ENCODE data around the gene TSHZ2. TPM values are rescaled to one million over a fixed set of nuclear protein-coding genes. Genes with fewer than 3 reads are reported as not detected.

TSHZ2 gene
- total and polyA plus RNA-seq, 2 donors (not counting 3 experiments of a cell fraction or from before 2014, with no cell fraction given), result not detected

DNA sequence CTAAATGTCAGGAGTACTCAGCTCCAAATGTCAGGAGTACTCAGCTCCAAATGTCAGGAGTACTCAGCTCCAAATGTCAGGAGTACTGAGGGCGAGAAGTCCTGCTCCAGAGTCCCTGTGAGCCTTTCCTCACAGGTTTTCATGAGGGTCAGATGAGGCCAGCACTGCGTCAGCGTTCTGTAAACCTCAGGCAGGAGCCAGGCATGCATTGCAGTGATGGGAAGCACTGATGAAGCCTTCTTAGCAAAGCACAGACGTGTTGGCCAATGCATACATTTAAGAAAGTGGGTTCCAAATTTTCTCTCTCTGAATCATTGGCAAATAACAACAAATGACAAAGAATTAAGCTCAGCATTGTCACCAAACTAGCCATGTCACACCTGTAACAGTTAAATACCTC lies 366.6 kb downstream of the TSHZ2 start:
- BruUV-seq (replicated peaks), result no TSS peak
- POLR2A ChIA-PET, result no interaction called here
- TF ChIP-seq GATA2 (IDR thresholded peaks at IDR 0.05; ENCODE audit: insufficient read depth, insufficient read length, low read depth, low read length) (no peak), POLR2A (IDR thresholded peaks at IDR 0.05; ENCODE audit: low read depth, low read length) (no peak), EZH2 (IDR thresholded peaks at IDR 0.05; ENCODE audit: borderline replicate concordance, low read depth, low read length, severe bottlenecking) (no peak), CTCF (IDR thresholded peaks at IDR 0.05; ENCODE audit: extremely low read depth in 1 of 2, insufficient read depth in 1 of 2, low read depth in 1 of 2, low read length in 2 of 2) (no peak), MAX (IDR thresholded peaks at IDR 0.05; ENCODE audit: insufficient read depth, insufficient read length) (no peak), POLR2AphosphoS5 (IDR thresholded peaks at IDR 0.05; ENCODE audit: insufficient read depth, low read depth, low read length) (no peak), MYC (IDR thresholded peaks at IDR 0.05; ENCODE audit: low read depth, low read length) (no peak), JUN (IDR thresholded peaks at IDR 0.05; ENCODE audit: borderline replicate concordance, insufficient read depth, insufficient read length, low read depth) (no peak)
- H3K9me1 ChIP-seq (replicated peaks; ENCODE audit: control insufficient read depth, extremely low read depth, insufficient read depth, low read length), result no peaks in the 10 kb centered on the region
- no peaks in the 10 kb centered on the region for H3K27me3 ChIP-seq (ENCODE audit: control insufficient read depth in 2 of 2, insufficient read depth in 2 of 2, low read length in 2 of 2)
- H3K4me1 ChIP-seq (ENCODE audit: control insufficient read depth, extremely low read depth, insufficient read depth, low read length), result no peaks in the 10 kb centered on the region
- H4K20me1 ChIP-seq (replicated peaks; ENCODE audit: control insufficient read depth, extremely low read depth, insufficient read depth, low read length), result no peaks in the 10 kb centered on the region
- no peak overlapping the region for H3K4me3 ChIP-seq (replicated peaks in 1 of 3; ENCODE audit: insufficient read depth in 1 of 3, low read depth in 1 of 3, low read length in 3 of 3)
- H3K9ac ChIP-seq (replicated peaks; ENCODE audit: extremely low read depth, insufficient read depth, low read length), result no peak overlapping the region
- no peak overlapping the region for H3K4me2 ChIP-seq (ENCODE audit: insufficient read depth, low read length)
- FAIRE-seq (no peak), DNase-seq (ENCODE audit: low read depth, low spot score) (no peak)
- no peaks in the 10 kb centered on the region for H3K36me3 ChIP-seq (ENCODE audit: control insufficient read depth in 2 of 2, extremely low read depth in 1 of 2, insufficient read depth in 2 of 2, low read length in 2 of 2)
- intact Hi-C loops (cut with micrococcal nuclease) (no loop called here), dilution Hi-C loops (cut with MboI; ENCODE audit: extremely low pct_ligation_motif_present, low sequenced_read_pairs) (no loop called here)
- H3K9me3 ChIP-seq (replicated peaks; ENCODE audit: control insufficient read depth, insufficient read depth, low read length), result no peaks in the 10 kb centered on the region
- CTCF ChIA-PET, result no interaction called here
- H3K27ac ChIP-seq (ENCODE audit: insufficient read depth, low read depth, low read length), result no peak overlapping the region
- H3K79me2 ChIP-seq (ENCODE audit: control insufficient read depth, insufficient read depth, low read length), result no peaks in the 10 kb centered on the region
- no peak overlapping the region for H2AFZ ChIP-seq (ENCODE audit: low read depth, low read length)
